ENCODE results near the gene STARD6.
"Not testable (repeated sequence)": the region's sequence is repeated elsewhere in the genome, so short reads cannot be mapped to it uniquely, and the experiment has no call there.

STARD6 gene

DNA sequence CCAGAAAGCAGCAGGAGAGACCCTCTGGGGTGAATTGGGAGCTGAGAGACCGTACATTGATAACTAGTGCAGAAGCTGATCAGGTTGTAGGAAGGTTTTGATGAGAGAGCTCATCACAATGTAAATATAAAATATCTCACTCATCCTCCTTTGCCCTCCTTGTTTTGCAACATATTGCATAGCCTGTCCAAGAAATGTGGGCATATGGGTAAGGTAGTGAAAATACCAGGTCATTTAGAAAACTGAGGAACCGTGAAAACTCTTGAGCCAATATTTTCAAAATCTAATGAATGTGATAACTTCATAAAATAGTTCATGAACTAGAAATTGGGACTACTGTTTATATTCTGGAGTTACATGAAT lies 31.5 kb upstream of the STARD6 start:
- no peak for TF ChIP-seq CTCF (conservative IDR thresholded peaks at IDR 0.05; ENCODE audit: control insufficient read depth, insufficient read depth, low read depth, low read length)
- H3K4me3 ChIP-seq (ENCODE audit: control insufficient read depth, low read depth, low read length), result no peak overlapping the region
- DNase-seq (ENCODE audit: low read depth), result no peak

- no peak overlapping the region for H3K4me3 ChIP-seq (ENCODE audit: control insufficient read depth, low read depth, low read length)
- peak; percentile 86 for DNase-seq (ENCODE audit: low read depth)
- no peak for TF ChIP-seq CTCF (conservative IDR thresholded peaks at IDR 0.05; ENCODE audit: control insufficient read depth, insufficient read depth, low read depth, low read length)
Observed at GRCh38 chr18:54388203-54389142, 30.8 kb upstream of the STARD6 start.

DNA sequence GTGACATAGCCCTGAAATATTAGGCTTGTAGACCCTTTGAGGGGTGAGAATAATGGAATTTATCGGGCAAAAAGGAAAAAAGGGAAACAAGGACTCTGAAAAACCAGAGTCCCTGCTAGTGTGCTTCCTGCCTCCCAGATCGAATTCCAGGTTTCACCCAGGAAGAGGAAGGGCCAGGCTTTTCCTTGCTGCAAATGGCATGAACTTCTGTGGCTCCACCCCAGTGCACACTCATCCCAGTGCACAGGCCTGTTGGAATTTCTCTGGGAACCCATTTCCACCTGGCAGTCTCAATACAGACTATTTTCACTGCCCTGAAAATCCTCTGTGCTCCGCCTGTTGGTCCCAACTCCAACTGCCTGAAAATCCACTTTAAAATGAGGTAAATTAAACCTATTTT lies 30.0 kb upstream of the STARD6 start:
- DNase-seq (ENCODE audit: low read depth), result peak; percentile 40
- TF ChIP-seq CTCF (conservative IDR thresholded peaks at IDR 0.05; ENCODE audit: control insufficient read depth, insufficient read depth, low read depth, low read length), result no peak
- H3K4me3 ChIP-seq (ENCODE audit: control insufficient read depth, low read depth, low read length), result no peak overlapping the region

- not testable (repeated sequence) for DNase-seq (ENCODE audit: low read depth); H3K4me3 ChIP-seq (ENCODE audit: control insufficient read depth, low read depth, low read length)
Observed at GRCh38 chr18:54386800-54387495, 29.3 kb upstream of the STARD6 start.

DNA sequence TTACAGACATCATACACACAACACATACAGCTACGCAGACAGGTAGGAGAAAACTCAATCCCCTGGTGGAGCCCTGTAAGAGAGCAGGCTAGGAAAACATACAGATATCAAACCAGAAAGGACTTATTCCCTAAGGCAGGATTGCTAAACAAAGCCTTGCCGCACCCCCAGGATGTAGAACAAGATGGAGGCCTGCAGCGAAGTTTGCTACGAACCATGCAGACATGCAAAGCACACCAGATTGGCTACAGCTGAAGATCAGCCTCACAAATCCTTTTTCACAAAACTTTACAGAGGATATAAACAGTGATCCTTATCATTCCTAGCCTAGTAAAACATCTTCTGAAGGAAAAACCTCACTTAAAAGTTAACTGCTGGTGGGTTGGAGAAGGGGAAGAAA lies 28.4 kb upstream of the STARD6 start:
- TF ChIP-seq CTCF (conservative IDR thresholded peaks at IDR 0.05; ENCODE audit: control insufficient read depth, insufficient read depth, low read depth, low read length), result no peak
- no peak for DNase-seq (ENCODE audit: low read depth)
- no peak overlapping the region for H3K4me3 ChIP-seq (ENCODE audit: control insufficient read depth, low read depth, low read length)

DNA sequence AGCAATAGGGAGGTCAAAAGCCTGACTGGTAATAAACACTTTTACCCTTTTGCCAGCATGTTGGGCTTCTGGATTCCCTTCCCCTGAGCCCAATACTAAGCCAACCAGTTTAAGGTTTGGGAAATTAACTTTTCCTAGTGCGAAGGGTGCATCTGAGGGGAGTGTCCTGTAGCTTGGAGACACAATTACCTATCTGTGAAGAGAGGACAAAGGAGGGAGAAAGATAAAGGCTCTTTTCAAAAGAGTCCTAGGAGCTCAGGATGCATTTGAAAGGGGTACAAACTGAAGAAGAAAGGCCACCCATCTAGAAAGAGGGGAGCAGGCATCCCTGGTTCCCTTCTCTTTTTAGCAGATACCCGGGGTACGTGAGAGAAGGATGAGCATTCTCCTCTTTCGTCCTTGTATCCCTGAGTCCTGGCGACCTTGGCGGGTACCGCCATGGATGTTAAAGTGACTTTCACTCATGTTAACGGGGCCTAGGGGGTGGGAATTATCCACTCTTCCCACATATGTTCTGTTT lies 25.1 kb upstream of the STARD6 start:
- no peak overlapping the region for H3K4me3 ChIP-seq (ENCODE audit: control insufficient read depth, low read depth, low read length)
- TF ChIP-seq CTCF (conservative IDR thresholded peaks at IDR 0.05; ENCODE audit: control insufficient read depth, insufficient read depth, low read depth, low read length), result no peak
- no peak for DNase-seq (ENCODE audit: low read depth)

GRCh38 chr18:54382076-54382475 lies 24.4 kb upstream of the STARD6 start:
- H3K4me3 ChIP-seq (ENCODE audit: control insufficient read depth, low read depth, low read length), result no peak overlapping the region
- no peak for DNase-seq (ENCODE audit: low read depth)
- TF ChIP-seq CTCF (conservative IDR thresholded peaks at IDR 0.05; ENCODE audit: control insufficient read depth, insufficient read depth, low read depth, low read length), result no peak

Measured in fibroblast of mammary gland (primary cell).